Panc1 (cell line): ENCODE results near the gene EPDR1.

Source experiments
- TCF7L2 ChIP-seq: IDR thresholded peaks from 2 replicates; pipeline ENCODE4 v1.6.1; 2011; ENCODE audit warnings: mild to moderate bottlenecking, low read depth, low read length, inconsistent platforms
- TF ChIP-seq, protein P1 (sequence below): fragments of 450-650 bp; IDR thresholded peaks from 2 replicates; pipeline ENCODE4 v1.5.1; 2017; ENCODE audit warnings: mild to moderate bottlenecking
- TF ChIP-seq, protein P2 (sequence below), 2 experiments: IDR thresholded peaks; 2 replicates each; pipeline ENCODE4 v1.6.1; 2011 to 2012; ENCODE audit warnings: low read depth in 2 of 2, control low read depth in 1 of 2, low read length in 1 of 2, mild to moderate bottlenecking in 1 of 2, moderate library complexity in 1 of 2; ENCODE audit not compliant: insufficient read depth in 1 of 2

DNA sequence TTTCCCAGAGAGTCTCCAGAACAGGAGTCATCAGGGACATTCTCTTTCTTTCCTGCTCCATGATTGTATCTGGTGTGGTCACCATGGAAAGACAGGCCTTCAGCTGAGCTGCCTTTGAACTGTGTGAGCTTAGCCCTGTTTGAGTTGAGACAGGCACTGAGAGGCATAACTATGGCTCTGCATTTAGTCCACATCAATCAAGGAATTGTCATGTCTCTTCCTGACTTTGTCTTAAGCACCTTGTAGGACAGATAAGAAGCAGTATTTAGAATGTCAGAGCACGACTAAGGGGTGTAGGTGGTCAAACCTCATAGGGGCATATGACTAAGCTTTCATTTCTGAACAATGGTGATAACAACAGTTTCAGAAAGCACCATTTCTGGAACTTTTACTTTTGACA is 53.5 kb downstream of the EPDR1 start:
- TF ChIP-seq, protein P1, sequence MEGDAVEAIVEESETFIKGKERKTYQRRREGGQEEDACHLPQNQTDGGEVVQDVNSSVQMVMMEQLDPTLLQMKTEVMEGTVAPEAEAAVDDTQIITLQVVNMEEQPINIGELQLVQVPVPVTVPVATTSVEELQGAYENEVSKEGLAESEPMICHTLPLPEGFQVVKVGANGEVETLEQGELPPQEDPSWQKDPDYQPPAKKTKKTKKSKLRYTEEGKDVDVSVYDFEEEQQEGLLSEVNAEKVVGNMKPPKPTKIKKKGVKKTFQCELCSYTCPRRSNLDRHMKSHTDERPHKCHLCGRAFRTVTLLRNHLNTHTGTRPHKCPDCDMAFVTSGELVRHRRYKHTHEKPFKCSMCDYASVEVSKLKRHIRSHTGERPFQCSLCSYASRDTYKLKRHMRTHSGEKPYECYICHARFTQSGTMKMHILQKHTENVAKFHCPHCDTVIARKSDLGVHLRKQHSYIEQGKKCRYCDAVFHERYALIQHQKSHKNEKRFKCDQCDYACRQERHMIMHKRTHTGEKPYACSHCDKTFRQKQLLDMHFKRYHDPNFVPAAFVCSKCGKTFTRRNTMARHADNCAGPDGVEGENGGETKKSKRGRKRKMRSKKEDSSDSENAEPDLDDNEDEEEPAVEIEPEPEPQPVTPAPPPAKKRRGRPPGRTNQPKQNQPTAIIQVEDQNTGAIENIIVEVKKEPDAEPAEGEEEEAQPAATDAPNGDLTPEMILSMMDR, result no peak
- TF ChIP-seq, protein P2, sequence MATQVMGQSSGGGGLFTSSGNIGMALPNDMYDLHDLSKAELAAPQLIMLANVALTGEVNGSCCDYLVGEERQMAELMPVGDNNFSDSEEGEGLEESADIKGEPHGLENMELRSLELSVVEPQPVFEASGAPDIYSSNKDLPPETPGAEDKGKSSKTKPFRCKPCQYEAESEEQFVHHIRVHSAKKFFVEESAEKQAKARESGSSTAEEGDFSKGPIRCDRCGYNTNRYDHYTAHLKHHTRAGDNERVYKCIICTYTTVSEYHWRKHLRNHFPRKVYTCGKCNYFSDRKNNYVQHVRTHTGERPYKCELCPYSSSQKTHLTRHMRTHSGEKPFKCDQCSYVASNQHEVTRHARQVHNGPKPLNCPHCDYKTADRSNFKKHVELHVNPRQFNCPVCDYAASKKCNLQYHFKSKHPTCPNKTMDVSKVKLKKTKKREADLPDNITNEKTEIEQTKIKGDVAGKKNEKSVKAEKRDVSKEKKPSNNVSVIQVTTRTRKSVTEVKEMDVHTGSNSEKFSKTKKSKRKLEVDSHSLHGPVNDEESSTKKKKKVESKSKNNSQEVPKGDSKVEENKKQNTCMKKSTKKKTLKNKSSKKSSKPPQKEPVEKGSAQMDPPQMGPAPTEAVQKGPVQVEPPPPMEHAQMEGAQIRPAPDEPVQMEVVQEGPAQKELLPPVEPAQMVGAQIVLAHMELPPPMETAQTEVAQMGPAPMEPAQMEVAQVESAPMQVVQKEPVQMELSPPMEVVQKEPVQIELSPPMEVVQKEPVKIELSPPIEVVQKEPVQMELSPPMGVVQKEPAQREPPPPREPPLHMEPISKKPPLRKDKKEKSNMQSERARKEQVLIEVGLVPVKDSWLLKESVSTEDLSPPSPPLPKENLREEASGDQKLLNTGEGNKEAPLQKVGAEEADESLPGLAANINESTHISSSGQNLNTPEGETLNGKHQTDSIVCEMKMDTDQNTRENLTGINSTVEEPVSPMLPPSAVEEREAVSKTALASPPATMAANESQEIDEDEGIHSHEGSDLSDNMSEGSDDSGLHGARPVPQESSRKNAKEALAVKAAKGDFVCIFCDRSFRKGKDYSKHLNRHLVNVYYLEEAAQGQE (IDR thresholded peaks at IDR 0.05; ENCODE audit: insufficient read depth in 1 of 2, low read depth in 2 of 2, low read length in 1 of 2), result no peak
- no peak for TF ChIP-seq TCF7L2
